GM19397 (cell line): ENCODE measurements around the gene PBLD.
A peak's percentile ranks its signal among the peaks of the same experiment; 100 is the strongest.

Source experiments
- ATAC-seq: cut with Tn5 transposase; IDR thresholded peaks from one replicate; pipeline ENCODE4 v1.9.1; 2021; ENCODE audit warnings: mild to moderate bottlenecking, moderate library complexity; ENCODE audit not compliant: unreplicated experiment

PBLD gene

DNA sequence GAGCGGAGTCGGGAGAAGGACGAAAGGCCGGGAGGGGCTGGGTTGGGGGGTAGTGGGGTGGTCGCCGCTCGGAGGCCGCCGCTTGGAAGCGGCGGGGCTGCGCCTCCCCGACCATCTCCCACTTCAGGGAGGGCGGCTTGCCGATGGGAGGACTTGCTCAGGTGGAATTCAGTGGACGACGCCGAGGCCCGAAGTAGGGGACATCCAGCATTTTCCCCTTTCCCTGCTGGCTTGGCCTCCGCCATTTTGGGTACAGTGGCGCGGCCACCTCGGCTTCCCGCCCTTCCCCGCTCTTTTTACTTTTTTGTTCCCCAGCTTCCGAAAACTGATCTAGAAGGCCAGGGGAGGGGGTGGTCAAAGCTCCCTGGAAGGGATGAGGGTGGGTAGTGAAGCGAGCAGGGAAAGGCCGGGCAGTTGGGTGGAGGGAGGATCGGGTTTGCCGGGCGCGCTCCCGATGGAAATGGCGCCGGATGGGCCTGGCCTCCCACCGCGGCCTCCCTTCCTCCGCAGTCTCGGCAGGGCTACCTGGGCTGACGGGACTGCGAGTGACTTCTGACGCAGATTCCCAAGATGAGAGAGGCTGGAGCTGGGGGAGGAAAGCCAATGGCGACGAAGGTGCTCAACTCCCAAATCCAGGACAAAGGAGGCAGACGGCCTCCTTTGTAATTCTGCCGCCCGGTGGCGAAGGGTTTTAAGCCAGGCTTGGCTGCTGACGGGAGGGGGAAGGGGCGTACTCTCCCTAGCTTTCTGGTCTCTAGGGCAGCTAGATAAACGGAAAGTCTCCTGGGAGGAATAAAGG, at the start of gene PBLD:
PBLD (minus strand) TSS at position 670 of the 799 bp plus-strand sequence. CDS start 26,084 bp downstream, outside the sequence.
- peak; percentile 21 for ATAC-seq

DNA sequence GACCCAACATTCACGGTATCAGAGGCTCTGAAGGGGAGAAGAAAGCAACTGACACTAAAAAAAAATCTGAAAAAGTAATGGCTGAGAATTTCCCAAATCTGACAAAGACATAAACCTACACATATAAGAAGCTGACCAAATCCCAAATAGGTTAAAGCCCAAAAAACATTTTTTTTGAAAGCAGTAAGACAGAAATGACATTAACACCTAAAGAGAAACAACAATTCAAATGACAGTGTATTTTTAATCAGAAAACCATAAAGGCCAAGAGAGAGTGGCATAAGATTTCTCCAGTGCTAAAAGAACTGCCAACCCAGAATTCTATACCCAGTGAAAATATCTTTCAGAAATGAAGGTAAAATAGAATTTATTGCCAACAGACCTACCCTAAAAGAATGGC, 38.9 kb upstream of the PBLD start:
- no peak for ATAC-seq

- no peak for ATAC-seq
Measured at GRCh38 chr10:68367121-68367520, 34.4 kb upstream of the PBLD start.

DNA sequence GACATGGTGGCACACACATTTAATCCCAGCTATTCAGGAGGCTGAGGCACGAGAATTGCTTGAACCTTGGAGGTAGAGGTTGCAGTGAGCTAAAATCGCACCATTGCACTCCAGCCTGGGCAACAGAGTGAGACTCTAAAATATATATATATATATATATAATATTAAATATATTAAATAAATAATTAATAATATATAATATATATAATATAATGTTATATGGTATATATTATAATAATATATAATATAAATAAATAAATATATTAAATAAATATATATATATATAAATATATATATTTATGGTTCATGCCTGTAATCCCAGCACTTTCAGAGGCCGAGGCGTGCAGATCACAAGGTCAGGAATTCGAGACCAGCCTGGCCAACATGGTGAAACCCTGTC, 33.9 kb upstream of the PBLD start:
- no peak for ATAC-seq

GRCh38 chr10:68365611-68366010, 32.9 kb upstream of the PBLD start:
- no peak for ATAC-seq

GRCh38 chr10:68364101-68364886, 31.6 kb upstream of the PBLD start:
- no peak for ATAC-seq

- ATAC-seq: no peak
Measured at GRCh38 chr10:68362590-68362989, 29.9 kb upstream of the PBLD start.

- no peak for ATAC-seq
Measured at GRCh38 chr10:68359189-68359588, 26.5 kb upstream of the PBLD start.

- no peak for ATAC-seq
Measured at GRCh38 chr10:68353537-68353936, 20.8 kb upstream of the PBLD start.

GRCh38 chr10:68348265-68348741, 15.6 kb upstream of the PBLD start:
- no peak for ATAC-seq

DNA sequence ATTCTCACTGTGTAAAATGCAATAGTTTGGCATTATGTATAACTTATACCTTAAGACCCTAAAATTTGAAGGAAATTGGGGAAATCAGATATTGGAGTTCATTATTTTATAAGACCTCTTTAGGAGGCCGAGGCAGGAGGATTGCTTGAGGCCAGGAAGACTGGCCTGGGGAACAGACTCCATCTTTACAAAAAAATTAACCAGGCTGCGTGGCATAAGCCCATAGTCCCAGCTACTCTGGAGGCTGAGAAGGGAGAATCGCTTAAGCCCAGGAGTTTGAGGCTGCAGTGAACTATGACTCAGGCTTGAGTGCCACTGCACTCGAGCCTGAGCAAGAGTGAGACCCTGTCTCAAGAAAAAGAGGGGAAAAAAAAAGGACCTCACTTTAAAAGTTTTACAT, 14.0 kb upstream of the PBLD start:
- no peak for ATAC-seq

GRCh38 chr10:68345621-68346020, 12.9 kb upstream of the PBLD start:
- no peak for ATAC-seq

DNA sequence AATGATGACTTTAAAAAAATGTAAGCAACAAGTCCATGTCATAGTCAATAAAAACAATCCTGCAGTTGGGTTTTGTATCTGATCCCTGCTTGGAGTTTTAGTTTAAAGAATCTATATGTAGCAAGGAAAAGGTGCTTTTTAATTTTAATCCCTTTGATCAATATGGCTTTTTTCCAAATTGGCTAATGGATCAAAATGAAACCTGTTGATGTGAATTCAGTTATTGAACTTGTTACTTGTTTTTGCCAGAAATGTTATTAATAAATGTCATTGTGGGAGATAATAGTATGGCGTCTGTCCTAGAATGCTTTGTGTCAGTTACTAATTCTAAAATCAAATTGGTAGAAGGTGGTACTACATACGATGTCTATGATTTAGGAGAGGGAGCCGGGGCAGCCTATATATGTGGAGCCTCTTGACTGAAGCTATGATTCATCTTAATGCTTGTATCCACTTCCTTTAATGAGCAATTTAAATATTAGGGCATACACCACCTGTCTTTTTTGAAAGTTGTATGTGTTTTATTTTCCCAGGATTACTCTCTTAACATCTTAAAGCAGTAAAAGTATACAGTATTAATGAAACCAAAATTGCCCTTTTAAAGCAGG, 10.3 kb upstream of the PBLD start:
- no peak for ATAC-seq

GRCh38 chr10:68340358-68341080, 7.8 kb upstream of the PBLD start:
- no peak for ATAC-seq

GRCh38 chr10:68336754-68337351, 4.1 kb upstream of the PBLD start:
- ATAC-seq: no peak

DNA sequence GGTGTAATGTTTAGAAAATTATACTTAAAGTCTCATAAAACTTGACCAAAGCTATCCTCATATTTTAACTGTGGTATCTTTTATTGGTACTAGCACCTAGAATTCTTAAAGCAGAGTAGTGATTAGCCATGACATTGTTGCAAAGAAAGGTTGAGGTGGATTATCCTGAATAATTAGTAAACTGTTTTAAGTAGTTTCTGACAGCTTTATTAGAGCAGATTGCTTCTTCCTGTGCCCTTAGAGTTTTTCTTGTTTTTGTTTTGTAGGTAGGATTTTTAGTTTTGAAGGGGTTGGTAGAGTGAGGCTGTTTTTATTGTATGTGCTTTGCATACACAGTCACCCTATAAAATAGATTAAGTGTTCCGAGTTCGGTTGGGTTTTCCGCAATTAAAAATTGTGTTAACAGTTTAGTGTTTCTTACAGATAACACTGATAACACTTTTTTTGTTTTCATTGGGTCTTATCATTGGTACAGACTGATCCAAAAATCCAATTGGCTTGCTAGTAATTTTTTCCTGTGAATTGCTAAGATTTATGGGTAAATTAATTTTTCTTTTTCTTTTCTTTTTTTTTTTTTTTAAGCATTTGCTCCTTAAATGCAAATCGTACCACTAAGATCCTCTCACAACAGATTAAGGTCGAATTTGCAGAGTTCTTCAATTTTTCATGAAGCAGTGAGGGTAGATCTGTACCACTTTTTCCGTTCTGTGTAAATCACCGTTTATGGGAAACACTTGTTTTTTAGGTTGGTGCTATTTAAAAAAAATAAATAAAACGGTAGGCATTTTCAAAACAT, 2.1 kb upstream of the PBLD start:
- no peak for ATAC-seq

GRCh38 chr10:68333440-68334431, 1.0 kb upstream of the PBLD start:
- no peak for ATAC-seq

DNA sequence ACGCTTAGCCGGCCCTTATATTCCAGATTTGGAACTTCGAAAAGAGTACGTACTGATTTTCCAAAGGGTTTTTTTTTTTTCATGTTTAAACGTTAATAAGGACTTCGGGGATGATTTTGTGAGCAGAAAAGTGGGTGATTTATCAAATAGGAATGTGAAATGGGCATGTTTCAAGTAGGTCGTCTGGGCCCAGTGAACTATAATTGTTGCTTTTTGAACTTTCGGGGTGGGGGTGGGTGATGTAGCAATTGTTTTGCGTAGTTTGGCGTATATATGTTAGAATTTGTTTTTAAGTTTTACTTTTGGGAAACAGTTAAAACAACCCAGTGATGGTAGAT, 299 bp upstream of the PBLD start:
- ATAC-seq: no peak
